ENCODE results near the gene NR4A1. TPM values are rescaled to one million over a fixed set of nuclear protein-coding genes. Genes with fewer than 3 reads are reported as not detected.

NR4A1 gene
- total RNA-seq, 2 donors from 2014 or later = 29.8 to 76.0 TPM

DNA sequence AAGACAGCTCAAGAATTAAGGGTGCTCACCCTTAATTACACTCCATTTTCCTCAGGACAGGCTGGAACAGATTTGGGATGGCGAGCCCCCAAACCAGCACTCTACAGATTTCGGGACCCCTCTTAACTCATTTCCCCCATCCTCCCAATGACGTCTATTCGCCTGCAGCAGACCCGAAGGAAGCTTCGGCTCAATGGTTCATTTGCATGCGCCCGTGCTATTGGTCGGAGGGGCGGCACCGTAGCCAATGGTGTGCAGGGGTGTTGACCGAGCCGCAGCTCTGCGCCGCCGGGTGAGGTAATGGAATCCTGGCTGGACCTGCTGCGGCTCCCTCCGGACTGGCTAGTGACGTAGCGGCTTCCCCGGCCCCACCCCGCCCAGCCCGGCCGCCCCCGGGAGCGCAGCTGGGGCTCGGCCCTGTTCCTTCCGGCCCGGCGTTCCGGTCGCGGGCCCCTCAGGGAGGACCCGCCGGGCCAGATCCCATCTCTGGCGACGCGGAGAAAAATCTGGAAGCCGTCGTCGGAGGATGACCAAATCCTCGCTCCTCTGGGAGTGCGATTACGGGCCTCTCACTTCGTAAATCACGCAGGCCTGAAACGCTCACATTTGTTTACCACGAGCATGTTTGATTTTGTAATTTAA, 18.3 kb upstream of the NR4A1 start:
- DNase-seq (ENCODE audit: low spot score in 2 of 2) (peak; percentile 85 to 92), ATAC-seq (peak; percentile 97)
- H3K27ac Mint-ChIP-seq = peak overlapping the region; percentile 74 to 89
- no peaks in the 10 kb centered on the region for H3K36me3 Mint-ChIP-seq
- H3K9me3 Mint-ChIP-seq = no peaks in the 10 kb centered on the region

DNA sequence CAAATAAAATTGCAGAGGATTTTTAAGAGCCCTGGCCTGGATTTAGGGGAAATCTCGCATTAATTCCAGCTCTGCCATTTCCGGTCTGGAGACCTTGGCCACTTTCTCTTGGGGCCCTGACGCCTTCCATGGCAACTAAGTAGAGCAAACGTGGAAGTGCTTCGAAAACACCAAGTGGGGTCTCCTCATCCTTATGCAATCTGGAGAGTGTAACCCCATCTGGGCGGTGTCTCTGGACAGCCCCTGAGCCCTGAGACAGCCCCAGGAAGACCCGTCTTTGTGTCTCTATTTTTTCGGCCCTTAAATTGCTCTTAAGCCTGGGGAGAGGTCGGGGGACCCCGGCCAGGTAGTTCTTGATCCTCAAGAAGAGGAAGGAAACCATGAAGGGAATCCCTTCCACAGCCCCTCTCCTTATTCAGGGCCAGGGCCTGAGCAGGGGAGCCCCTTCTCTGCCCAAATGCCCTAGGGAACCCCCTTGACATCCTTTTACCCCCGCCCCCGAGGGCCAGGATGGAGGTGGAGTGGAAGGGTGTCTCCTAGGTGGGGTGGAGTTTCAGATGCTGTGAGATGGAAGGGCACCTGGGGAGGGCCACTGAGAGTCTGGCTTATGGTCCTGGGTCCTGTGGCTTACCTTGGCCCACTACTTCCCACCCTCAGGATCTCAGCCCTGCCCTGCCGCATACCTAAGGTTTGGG, 17.6 kb upstream of the NR4A1 start:
- no peaks in the 10 kb centered on the region for H3K36me3 Mint-ChIP-seq
- no peak for DNase-seq (ENCODE audit: low spot score in 2 of 2)

DNA sequence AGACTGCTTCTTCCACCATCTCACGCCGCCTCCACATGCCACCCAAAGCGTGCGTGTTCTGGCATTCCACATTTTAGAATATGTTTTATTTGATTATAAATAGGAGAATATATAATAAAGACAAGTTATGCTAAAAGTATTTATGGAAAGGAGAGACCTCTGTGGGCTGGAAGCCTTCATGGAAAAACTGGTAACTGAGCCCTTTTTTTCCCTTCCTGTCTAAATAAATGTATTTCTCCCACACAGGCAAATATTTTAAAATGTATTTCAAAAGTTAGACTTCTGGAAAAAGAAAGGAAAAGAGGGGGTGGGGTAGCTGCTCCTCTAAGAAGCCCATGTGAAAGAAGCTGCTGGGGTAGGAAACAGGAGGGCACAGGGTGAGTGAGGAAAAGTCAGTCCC, 16.1 kb upstream of the NR4A1 start:
- DNase-seq (ENCODE audit: low spot score in 2 of 2) (no peak), ATAC-seq (no peak)
- no peak overlapping the region for H3K27ac Mint-ChIP-seq
- H3K36me3 Mint-ChIP-seq = no peaks in the 10 kb centered on the region
- no peaks in the 10 kb centered on the region for H3K9me3 Mint-ChIP-seq

More for the DNA sequence above, 17.6 kb upstream of the NR4A1 start:
- H3K9me3 Mint-ChIP-seq = no peaks in the 10 kb centered on the region
- peak overlapping the region; percentile 74 to 89 for H3K27ac Mint-ChIP-seq
- no peak for ATAC-seq

DNA sequence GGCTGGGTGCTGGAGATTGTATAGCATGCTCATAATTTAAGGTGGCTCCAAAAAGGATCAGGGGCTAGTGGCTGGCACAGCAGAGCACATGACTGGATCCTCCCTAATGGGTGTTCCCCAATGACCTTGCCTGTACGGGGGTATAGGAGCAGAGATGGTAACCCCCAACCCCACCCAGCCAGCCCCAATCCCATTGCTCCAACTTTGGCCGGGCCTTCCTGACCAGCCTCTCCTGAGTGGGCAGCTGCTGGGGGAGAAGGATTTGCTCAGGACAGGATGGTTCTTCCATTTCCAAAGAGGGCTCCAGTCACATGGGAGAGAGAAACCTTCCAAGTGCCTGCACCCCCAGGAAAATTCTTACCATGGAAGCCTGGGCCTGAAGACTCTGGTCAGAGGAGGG, 15.3 kb upstream of the NR4A1 start:
- peak overlapping the region in 1 of 2 donors; percentile 22 for H3K27ac Mint-ChIP-seq
- no peaks in the 10 kb centered on the region for H3K9me3 Mint-ChIP-seq
- H3K36me3 Mint-ChIP-seq = no peaks in the 10 kb centered on the region
- ATAC-seq (no peak), DNase-seq (ENCODE audit: low spot score in 2 of 2) (no peak)

DNA sequence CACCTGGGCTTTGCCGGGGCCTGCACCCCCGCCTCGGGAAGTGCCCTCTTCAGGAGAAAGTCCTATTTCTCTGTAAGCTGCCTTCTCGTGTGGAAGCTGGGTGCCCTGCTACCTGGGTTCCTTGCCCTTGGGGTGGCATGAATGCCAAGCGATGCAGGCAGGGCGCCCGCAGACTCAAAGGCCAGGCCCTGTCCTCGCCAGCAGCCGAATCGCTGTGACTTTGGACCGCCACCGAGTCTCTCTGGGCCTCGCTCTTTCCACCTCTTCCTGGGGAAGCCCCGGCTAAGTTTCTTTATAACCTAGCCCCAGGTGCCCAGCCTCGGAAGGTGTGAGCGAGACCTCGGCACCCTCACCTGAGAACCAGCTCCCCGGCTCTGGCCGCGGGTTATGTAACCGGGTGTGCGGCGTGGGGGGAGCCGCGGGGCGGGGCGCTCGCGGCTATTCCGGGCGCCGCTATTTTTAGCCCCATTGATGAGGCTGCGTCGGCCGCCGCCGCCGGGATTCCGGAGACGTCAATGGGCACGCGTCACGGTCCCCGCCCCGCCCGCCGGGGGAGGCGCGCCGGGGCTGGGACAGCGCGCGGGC, 14.6 kb upstream of the NR4A1 start:
- ATAC-seq (peak; percentile 53 to 61), DNase-seq (ENCODE audit: low spot score in 2 of 2) (peak; percentile 73 to 82)
- Mint-ChIP-seq H3K36me3 (no peaks in the 10 kb centered on the region), H3K9me3 (no peaks in the 10 kb centered on the region), H3K27ac (peak overlapping the region in 1 of 2 donors; percentile 22)

DNA sequence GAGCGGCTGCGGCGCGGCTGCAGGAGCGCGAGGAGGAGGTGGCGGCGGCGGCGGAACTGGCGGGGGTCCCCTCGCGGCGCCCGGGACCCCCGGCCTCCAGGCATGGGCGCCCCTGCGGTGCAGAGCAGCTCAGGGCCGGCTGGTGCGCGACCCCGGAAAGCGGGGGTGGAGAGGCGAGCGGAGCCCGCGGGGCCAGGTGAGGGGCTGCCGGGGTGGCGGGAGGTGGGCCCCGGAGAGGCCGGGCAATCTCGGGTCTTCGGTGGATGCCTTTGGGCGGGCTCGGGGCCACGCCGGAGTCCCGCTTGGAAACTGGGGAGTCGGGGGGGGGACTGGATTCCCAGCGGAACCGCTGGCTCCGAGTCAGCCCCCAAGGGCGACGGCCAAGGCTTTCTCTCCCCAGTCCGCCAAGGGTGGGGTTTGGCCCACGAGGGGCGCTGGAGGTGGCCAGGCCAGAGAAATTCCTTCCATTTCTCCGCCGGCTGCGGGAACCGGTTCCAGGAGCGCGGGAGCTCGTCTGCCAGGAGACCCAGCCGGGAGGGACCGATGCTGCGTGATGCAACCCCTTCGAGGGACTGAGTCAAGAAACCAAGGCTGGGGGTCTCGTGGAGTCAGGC, 13.9 kb upstream of the NR4A1 start:
- no peaks in the 10 kb centered on the region for H3K9me3 Mint-ChIP-seq
- ATAC-seq (no peak), DNase-seq (ENCODE audit: low spot score in 2 of 2) (no peak)
- peak overlapping the region in 1 of 2 donors; percentile 44 for H3K27ac Mint-ChIP-seq
- no peaks in the 10 kb centered on the region for H3K36me3 Mint-ChIP-seq

DNA sequence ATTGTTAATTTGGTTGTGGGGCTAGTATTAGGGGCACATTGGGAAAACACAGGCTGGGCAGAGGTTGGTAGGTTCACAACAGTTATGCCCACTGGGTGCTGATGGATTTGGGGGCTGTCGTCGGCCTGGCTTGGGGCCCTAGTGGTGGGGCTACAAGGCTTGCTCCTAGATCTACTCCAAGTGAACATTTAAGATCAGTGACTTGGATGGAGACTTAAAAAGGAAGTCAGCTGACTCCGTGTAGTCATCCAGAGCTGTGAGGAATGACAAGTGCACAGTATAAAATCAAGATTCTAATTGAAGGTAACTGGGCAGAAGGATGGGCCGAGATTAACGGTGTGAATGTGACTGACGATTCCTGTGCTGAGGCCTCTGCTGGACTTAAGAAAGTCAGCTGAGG, 12.8 kb upstream of the NR4A1 start:
- DNase-seq (ENCODE audit: low spot score in 2 of 2) (no peak), ATAC-seq (peak in 1 of 2 donors; percentile 37)
- Mint-ChIP-seq H3K27ac (peak overlapping the region; percentile 4 to 26), H3K9me3 (no peaks in the 10 kb centered on the region), H3K36me3 (no peaks in the 10 kb centered on the region)

DNA sequence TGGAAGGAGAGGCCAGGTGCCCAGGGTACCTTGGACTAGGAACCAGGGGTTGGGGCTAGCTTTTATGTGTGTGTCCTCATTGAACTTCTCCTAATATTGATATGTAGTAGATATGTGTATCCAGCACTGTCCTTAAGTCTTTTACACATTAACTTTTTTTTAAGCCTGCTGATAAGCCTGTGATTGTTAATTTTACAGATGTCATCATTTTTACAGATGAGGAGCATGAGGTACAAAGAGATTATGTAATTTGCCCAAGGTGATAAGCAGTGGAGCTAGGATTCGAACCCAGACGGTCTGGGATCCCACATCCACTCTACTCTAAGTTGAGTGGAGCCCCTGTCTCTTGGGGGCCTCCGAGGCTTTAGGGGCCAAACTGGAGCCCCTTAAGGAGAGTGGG, 10.2 kb upstream of the NR4A1 start:
- no peak for DNase-seq (ENCODE audit: low spot score in 2 of 2)
- ATAC-seq = no peak
- Mint-ChIP-seq H3K36me3 (no peaks in the 10 kb centered on the region), H3K9me3 (no peaks in the 10 kb centered on the region), H3K27ac (no peak overlapping the region)

DNA sequence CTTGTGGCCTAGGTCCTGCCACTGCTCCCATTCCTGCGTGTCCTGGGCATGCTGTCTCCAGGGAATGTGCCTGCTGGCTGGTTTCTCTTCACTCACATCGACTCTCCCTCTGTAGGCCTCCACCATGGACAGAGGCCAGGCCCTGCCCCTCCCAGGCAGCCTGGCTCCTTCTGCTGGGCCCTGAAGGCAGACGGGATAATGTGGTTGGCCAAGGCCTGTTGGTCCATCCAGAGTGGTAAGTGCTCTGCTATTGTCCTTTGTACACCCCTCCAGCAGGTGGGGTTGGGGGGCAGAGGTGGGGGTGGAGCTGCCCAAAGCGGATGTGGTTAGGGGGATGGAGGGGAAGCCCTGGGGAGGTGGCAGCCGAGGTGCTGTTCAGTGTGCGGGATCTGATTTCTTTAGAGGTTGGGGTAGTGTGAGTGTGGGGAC, 9.5 kb upstream of the NR4A1 start:
- no peak for DNase-seq (ENCODE audit: low spot score in 2 of 2)
- peak overlapping the region; percentile 66 to 84 for H3K27ac Mint-ChIP-seq

DNA sequence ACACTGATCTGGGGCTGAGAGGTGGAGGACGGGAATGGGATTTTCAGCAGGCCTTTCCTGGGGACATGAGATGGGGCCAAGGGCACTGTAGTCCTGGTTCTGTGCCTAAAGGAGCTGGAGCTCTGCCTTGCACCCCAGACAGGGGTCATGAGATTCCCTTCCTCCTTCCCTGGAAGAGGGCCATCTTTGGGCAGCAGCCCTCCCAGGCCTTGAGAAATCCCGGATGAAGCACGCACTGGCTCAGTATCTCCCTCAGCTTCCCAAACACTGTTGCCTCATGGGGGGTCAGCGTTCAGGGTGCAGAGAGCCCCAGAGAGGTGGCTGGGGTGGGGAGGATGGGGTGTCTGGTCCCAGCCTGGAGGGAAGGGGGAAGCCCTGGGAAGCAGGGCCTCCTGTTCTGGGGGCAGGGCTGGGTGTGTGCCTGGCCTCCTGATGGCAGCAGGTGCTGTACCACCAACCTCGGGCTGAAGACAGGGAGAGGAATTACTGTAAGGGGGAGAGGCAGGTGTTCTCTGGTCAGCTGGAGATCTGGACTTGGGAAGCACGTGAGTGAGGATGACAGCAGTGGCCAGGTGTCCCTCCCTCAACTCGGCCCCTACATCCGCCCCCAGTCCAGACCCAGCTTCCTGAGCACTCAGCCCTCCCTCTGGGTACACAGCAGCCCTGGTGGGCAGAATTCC, 8.4 kb upstream of the NR4A1 start:
- no peak for ATAC-seq
- H3K36me3 Mint-ChIP-seq = no peaks in the 10 kb centered on the region
- H3K27ac Mint-ChIP-seq = peak overlapping the region in 1 of 2 donors; percentile 66
- DNase-seq (ENCODE audit: low spot score in 2 of 2) = no peak
- no peaks in the 10 kb centered on the region for H3K9me3 Mint-ChIP-seq

More for the DNA sequence above, 9.5 kb upstream of the NR4A1 start:
- no peaks in the 10 kb centered on the region for H3K36me3 Mint-ChIP-seq
- peak in 1 of 2 donors; percentile 15 for ATAC-seq
- H3K9me3 Mint-ChIP-seq = no peaks in the 10 kb centered on the region

DNA sequence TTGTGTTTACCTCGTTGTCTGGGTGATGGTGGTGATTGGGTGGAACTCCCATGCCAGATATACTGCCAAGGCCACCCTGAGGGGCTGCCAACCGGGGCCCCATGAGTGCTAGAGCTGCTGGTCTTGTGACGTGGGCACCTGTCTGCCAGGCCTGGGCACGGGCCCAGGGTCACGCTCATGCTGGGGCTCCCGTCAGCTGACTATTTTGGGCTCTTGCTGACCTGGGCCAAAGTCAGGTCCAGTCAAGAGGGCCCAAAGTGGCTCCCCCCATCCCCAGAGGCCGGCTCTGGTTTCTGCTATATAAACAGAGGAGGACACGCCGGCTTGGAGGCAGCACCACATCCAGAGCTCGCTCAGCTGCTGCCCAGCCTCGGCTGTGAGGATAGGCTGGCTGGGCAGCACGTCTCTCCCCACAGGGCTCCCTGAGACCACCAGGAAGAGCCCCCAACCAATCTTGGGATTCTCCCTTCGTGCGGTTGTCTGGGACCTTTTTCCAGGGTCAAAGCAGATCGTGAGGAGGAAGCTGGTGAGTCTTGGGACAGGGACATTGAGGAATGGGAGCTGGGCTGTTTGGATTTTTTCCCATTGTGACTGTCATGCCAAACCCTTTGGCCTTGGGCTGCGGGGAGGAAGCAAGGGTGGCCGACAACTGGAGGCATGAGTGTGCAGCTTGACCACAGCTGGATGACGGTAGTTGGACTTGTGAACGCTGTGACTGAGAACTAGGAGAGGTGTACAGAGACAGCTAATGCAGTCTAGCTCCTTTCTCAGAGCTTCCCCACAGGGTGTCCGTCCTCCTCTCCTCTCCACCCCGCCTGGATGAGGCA, 7.6 kb upstream of the NR4A1 start:
- Mint-ChIP-seq H3K27ac (peak overlapping the region in 1 of 2 donors; percentile 23), H3K36me3 (no peaks in the 10 kb centered on the region), H3K9me3 (no peaks in the 10 kb centered on the region)
- no peak for ATAC-seq
- DNase-seq (ENCODE audit: low spot score in 2 of 2) = no peak

DNA sequence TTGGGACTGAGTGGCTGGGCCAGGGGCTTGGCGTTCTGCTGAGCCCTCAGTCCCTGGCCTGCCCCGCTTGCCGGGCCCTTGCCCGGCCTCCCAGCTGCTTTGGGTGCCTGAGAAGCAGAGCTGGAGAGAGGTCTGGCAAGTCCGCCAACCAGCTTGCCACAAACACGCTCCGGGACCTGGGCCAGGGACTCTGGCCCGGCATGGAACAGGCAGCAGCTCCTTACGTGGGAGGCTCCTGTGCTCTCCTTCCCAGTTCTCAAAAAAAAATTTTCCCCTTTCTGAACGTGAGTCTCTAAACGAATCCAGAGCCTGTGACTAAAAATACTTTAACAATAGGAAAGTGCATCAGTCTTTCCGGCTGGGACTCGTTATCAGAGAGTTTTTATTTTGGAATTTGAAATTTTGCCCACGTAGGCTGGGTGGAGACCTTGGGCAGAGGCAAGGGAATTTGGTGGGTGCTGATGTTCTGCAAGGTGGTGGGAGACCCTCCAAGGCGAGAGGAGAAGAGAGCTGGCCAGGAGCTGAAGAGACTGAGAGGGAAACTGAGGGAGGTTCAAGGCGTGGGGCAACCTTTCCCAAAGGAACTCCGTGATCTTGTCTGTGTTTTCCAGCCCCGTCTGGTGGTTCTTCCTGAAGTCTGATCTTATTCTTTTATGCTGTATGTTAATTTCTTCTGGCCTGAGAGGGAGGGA, 6.8 kb upstream of the NR4A1 start:
- H3K9me3 Mint-ChIP-seq = no peaks in the 10 kb centered on the region
- ATAC-seq (no peak), DNase-seq (ENCODE audit: low spot score in 2 of 2) (no peak)
- H3K36me3 Mint-ChIP-seq = no peaks in the 10 kb centered on the region
- H3K27ac Mint-ChIP-seq = no peak overlapping the region

DNA sequence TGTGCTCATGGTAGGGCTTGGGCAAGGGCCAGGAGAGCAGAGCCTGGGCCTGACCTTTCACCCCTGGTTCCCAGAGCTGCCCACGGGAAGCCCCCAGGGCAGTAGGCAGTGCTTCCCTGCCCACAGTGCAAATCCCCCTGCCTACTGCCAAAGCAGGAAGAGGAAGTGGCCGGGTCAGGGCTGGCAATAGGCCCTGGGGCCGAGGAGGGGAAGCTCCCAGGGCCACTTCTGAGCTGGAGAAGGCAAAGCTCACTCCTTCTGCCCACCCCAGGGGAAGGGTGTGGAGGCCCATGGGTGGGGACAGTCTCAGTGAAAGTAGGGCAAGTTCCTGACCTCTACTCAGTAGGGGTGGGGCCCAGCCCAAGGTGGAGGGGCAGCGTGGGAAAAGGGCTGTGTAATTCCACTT, 5.4 kb upstream of the NR4A1 start:
- DNase-seq (ENCODE audit: low spot score in 2 of 2) (no peak), ATAC-seq (peak in 1 of 2 donors; percentile 22)
- peak overlapping the region; percentile 50 to 59 for H3K27ac Mint-ChIP-seq
- H3K36me3 Mint-ChIP-seq = no peaks in the 10 kb centered on the region
- no peaks in the 10 kb centered on the region for H3K9me3 Mint-ChIP-seq

DNA sequence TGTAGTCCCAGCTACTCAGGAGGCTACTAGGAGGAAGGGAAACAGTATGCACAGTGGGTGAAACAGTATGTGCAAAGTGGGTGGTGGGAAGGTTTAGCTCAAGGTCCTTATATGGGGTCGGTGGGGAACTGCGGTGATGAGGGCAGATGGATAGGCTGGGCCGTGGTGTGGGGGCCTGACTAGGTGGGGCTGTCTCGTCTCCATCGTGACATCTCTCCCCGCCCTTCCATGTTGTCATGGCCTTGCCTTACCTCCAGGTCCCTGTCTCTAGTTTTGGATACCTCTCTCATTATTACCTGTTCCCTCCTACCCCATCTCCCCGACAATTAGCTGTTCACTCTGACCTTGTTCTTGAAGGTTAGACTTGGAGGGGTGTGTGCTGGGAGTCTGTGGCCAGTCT, 4.4 kb upstream of the NR4A1 start:
- H3K27ac Mint-ChIP-seq = no peak overlapping the region
- H3K36me3 Mint-ChIP-seq = peaks cover 1 to 8% of the 10 kb centered on the region in 2 donors
- no peak for ATAC-seq

DNA sequence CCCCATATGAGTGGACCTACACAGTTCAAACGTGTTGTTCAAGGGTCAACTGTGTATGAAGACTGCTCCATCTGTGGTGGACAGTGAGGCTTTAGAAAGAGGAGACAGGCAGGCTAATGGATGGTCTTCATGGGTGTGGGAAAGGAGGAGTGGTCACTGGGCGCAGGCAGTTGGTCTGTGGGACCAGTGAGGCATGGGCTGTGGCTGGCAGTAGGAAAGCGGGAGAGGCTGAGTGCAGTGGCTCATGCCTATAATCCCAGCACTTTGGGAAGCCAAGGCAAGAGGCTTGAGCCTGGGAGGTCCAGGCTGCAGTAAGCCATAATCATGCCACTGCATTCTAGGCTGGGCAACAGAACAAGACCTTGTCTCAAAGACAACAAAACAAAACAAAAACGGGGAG, 2.0 kb upstream of the NR4A1 start:
- no peak for ATAC-seq
- H3K36me3 Mint-ChIP-seq = peaks cover 6 to 23% of the 10 kb centered on the region in 2 donors
- peak overlapping the region; percentile 61 to 98 for H3K27ac Mint-ChIP-seq
- no peak for DNase-seq (ENCODE audit: low spot score in 2 of 2)
- no peaks in the 10 kb centered on the region for H3K9me3 Mint-ChIP-seq

More for the DNA sequence above, 4.4 kb upstream of the NR4A1 start:
- DNase-seq (ENCODE audit: low spot score in 2 of 2) = no peak
- H3K9me3 Mint-ChIP-seq = no peaks in the 10 kb centered on the region

All from activated naive CD4-positive, alpha-beta T cell treated with anti-CD3 and anti-CD28 coated beads, Interleukin-2, amount 50 U/mL, for 72 hours (primary cell).